Right kidney (tissue), 1 donor: Measurements from ENCODE around the gene WIZ.
A peak's percentile ranks its signal among the peaks of the same experiment; 100 is the strongest.

ENCODE experiments used
- DNase-seq: peaks from one replicate; pipeline ENCODE4 v3.0.0-alpha.2; 2016

WIZ gene

DNA sequence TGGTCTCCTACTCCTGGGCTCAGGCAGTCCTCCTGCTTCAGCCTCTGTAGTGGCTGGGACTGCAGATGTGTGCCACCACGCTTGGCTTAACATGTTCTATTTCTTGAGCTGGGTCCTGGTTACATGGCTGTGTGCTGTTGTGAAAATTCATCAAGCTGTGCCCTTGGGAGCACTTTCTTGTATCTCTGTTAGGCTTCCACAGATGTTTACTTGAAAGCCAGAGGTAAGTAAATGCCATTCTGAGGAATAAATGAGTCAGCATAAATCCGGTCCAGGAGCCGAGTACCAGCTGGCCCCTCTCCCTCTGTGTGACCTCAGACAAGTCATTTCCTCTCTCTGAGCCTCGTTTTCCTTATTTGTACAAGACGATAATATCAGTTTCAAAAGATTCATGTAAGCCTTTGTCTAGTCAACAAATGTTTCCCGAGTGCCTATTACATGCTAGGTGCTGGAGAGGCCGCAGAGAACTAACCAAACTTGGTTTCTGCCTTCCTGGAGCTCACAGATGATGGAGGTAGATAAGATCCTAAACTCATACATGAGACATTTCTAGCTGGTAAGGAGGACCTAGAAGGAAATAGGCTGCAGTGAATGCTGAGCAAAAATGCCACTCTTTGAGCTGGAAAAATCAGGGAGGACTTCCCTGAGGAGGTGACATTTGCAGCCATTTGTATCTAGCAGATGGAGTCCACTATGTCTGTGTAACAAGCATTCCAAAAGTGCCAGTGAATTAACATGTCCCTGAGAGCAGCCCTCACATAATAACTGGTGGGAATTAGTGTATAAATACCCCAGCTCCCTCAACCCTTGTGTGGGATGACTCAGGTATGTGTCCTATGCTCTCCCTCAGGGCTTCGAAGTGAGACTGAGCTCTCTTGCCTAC is 17.3 kb upstream of the WIZ start:
- DNase-seq: no peak

GRCh38 chr19:15464394-15465385 is 14.9 kb upstream of the WIZ start, which contains the start of gene RASAL3:
RASAL3 (minus strand) TSS chr19:15464544; CDS start chr19:15464358, 186 bp downstream.
- DNase-seq: no peak

- no peak for DNase-seq
Observed at GRCh38 chr19:15463861-15464371, 14.2 kb upstream of the WIZ start.

- no peak for DNase-seq
Observed at GRCh38 chr19:15461694-15462093, 11.9 kb upstream of the WIZ start.

DNA sequence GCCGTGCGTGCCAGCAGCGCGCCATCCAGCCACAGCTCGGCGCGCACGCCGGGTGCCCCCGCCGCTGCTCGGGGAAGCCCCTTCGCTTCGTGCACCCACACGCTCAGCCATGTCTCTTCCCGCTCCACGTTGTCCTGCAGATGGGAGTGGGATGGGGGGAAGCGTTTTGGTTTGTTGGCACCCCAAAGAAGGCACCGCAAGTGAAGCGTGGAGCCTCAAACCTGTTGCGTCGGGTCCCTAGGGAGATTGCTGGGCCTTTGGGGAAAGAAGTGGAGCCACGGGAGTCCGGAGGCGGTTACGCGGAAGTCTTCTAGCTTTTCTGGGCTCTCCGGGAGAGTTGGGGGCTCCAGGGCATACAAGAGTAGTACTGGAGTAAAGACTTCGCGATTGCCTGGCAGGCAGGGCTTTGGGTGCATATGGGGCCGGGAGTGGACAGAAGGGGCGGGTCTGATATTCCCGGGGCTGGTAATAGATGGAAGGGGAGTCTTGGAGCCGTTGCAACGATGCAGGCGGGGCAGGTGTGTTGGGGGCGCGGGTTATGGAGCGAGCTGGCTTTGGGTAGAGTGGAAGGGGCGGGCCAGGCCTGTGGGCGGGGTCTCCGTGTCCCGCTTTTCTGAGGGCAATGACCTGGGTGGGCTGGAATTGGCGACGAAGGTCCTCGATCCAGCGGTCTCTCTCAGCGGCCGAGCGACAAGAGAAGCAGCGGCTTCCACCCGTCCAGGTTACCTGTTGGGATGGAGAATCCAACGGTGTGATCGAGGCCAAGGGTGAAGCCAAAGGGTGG is 8.1 kb upstream of the WIZ start:
- peak; percentile 33 for DNase-seq

DNA sequence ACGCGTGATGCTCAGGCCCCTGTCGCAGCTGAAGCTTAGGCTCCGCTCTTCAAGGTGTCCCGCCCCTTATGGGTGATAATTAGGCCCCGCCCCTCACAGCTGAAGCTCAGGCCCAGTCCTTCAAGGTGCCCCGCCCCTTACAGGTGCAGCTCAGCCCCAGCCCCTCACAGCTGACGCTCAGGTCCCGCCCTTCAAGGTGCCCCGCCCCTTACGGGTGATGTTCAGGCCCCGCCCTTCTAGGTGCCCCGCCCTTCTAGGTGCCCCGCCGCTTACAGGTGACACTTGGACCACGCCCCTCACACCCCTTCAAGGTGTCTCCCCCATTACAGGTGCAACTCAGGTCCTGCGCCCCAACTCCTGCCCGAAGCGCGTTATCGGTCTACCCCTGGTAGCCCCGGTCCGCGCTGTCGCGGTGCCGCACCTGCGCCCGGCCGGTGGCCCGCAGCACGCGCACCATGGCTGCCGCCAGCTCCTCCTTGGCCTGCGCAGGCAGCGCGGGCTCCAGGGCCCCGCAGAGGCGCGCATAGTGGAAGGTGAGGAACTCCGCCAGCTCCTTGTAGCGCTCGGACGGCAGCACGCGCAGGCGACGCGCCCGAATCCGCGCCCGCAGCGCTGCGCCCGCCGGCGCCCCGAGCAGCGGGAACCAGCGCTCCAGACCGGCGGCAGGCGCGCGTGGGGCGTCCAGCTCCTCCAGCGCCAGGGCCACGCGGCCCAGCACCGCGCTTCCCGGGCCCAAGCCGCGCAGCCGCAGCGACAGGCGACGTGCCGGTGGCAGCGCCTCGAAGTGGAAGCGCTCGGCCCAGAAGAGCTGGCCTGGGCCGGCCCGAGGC is 7.3 kb upstream of the WIZ start:
- DNase-seq: peak; percentile 28

DNA sequence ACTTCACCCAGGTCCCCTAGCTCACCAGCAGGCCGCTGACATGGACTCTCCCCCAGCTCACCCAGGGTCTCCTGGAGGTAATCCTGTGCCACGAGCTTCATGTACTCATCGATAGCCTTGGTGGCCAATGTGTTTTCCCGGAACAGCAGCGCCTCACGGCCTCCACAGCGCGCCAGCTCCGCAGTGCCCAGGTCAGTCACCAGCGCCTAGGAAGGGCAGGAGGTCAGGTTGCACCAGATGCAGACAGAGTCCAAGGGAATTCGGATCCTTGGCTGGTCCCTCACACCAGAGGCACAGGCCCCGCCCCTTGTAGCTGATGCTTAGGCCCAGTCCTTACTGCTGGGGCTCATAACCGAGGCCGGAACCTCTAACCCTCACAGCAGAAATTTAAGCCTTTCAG is 6.7 kb upstream of the WIZ start:
- DNase-seq: no peak

DNA sequence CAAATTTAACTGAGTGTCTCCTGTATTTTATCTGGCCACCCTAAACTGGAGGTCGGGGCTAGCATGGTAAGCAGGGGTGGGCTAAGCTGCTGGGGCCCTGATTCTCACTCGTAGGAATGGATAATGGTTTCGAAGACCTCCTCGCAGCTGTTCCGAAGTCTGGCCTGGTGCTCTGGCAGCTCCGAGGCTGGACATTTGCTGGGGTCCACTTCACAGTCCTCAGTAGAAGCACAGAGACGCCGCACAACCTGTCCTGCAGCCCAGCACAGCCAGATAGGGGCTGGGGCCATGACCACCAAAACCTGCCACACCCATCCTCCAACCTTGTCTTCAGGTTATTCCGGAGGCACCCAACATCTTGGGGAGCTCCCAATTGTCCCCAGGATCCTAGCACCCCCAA is 6.2 kb upstream of the WIZ start:
- DNase-seq: no peak

DNA sequence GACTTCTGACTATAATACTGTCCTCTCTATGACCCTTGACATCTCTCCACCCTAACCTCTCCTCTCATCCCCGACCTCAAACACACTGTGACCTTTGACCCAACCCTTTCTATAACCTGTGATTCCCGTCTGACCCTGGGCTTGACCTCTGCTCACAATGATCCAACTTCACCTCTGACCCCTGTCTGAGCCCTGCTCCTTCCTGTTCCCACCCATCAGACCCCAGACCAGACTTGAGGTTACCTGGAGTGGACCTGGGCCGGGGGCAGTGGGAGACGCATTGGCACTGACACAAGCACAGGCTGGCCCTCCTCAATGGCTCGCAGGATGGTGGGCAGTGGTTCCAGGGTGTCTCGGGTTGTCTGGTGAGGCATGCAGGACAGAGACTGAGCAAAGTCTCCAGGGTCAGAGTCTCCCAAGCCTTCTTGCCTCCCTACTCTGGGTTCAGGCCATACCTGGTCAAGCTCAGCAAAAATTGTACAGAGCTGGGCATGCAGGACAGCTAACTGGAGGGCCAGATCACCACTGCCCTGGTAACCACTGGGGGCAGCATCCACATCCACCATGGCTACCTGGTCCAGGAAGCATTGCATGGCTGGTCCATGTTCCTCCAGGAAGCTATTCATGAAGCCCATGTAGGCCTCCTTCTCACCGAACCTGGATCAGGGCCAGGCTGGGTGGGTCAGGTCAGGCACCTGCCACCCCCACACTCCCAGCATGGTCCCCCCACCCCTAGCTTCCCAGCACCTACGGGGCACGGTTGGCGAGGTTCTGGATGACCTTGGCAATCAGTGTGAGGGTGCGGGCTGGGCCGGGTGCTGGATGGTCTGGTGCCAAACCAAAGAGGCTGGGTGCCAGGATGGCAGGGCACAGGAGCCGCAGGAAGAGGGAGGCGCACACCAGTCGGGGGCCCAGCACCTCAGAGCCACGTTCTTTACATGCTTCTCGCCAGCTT is 4.4 kb upstream of the WIZ start:
- DNase-seq: no peak

- DNase-seq: no peak
Observed at GRCh38 chr19:15453091-15453578, 3.4 kb upstream of the WIZ start.

DNA sequence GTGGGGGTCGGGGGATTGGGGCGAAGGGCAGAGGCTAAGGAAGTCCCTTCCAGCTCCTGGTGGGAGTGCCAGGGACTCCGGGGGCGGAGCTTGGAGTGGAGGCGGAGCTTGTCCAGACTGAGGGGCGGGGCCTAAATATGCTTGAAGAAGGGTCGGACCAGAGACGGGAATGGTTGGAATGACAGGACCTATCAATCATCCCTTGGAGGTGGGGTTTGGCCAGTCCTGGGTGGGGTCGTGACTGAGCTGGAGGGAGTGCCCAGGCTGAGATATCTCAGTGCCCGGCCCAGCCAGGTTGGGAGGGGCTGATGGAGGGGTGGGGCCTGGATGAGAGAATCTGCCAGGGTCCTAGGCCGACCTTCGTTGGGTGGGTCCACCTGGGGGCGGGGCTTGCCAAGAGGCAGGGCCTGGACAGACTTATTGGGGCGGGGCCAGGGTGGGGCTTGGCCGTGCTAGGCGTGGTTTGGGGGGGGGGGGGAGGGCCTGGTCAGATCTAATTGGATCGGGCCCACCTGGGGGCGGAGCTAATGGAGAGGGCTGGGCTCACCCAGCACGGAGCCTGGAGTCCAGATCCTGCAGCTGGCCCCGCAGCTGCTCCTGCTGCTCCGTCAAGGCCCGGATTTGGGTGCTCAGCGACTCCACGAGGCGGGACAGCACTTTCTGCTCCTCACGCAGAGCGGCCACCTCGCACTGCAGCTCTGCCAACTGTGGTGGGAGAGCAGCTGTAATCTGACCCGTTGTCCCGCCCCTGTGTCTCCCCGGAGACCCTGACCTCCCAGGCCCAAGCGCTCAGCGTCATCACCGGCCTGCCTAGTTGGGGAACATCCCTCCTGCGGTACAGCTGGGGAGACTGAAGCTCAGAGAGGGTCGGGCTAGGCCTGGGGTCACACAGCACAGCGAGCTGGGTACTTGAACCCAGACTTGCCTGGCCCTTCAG is 2.6 kb upstream of the WIZ start:
- DNase-seq: peak; percentile 72

DNA sequence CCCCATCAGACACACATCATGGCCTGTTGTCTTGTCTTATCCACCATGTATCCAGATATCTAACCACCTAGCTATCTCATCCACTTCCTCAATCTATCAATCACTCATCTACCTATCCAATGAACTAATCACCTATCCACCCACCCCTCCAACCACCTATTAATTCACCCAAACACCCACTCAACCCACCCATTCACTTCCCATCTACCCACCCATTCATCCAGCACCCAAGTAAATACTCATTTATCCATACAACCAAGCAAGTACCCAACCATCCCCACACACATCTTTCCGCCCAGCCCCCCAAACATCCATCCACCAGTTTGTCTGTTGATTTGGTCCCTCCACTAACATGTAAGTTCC is 753 bp upstream of the WIZ start:
- DNase-seq: no peak

GRCh38 chr19:15448778-15449619 is 757 bp downstream of the WIZ start:
- DNase-seq: peak; percentile 32

- no peak for DNase-seq
Observed at GRCh38 chr19:15448044-15448777, 1.5 kb downstream of the WIZ start.

DNA sequence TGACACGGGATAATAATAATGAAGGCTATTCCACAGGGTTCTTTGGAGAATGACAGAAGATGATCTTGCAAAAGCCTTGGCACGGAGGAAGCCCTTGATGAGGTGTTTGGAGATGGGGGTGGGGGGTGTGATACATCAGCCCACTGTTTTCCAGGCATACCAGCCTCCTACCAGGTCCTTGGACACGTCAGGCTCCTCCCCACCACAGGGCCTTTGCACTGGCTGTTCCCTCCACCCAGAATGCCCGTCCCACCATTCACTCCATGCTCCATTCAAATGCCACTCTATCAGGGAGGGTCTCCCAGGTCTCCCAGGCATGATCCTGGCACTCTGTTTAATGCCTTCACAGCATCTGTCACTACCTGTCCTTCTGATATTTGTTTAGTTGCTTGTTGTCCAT is 2.7 kb downstream of the WIZ start:
- no peak for DNase-seq

GRCh38 chr19:15445807-15446376 is 3.9 kb downstream of the WIZ start:
- DNase-seq: no peak

GRCh38 chr19:15445227-15445605 is 4.5 kb downstream of the WIZ start:
- no peak for DNase-seq
